Gastroesophageal sphincter (tissue), 4 donors: ENCODE measurements around the gene CBX8. TPM values are rescaled to one million over a fixed set of nuclear protein-coding genes. Genes with fewer than 3 reads are reported as not detected.

Experiments used
- ATAC-seq: fragments of 150-250 bp; one replicate; pipeline ENCODE4 v1.9.1; 2016; ENCODE audit warnings: mild to moderate bottlenecking, moderate library complexity
- H3K27ac ChIP-seq, 4 donors: fragments of 200-600 bp; sonication (generic) in 3 of 4; 1 replicate in 3 of 4; 2 replicates in 1 of 4; pipeline ENCODE4 v1.5.1; 2016 to 2019
- H3K27me3 ChIP-seq: fragments of 200-600 bp; sonication (generic); one replicate; pipeline ENCODE4 v1.5.1; 2019
- H3K36me3 ChIP-seq, 2 donors: fragments of 200-600 bp; sonication (generic); one replicate each; pipeline ENCODE4 v1.5.1; 2019; ENCODE audit warnings: control low read depth in 1 of 2
- H3K4me1 ChIP-seq, 3 donors: fragments of 200-600 bp; sonication (generic); 1 replicate in 2 of 3; 2 replicates in 1 of 3; pipeline ENCODE4 v1.5.1; 2016 to 2019; ENCODE audit warnings: control low read depth in 2 of 3
- H3K4me3 ChIP-seq, 2 donors: fragments of 200-600 bp; sonication (generic); one replicate each; pipeline ENCODE4 v1.5.1; 2019; ENCODE audit warnings: mild to moderate bottlenecking in 1 of 2, moderate library complexity in 1 of 2
- H3K9me3 ChIP-seq, 3 donors: fragments of 200-600 bp; sonication (generic); one replicate each; pipeline ENCODE4 v1.5.1; 2017 to 2019; ENCODE audit warnings: control low read depth in 2 of 3
- EP300 ChIP-seq: sonication (generic); formaldehyde crosslinking; IDR thresholded peaks from one replicate; pipeline ENCODE4 v1.6.1; 2017; ENCODE audit warnings: antibody characterized with exemption, mild to moderate bottlenecking
- POLR2A ChIP-seq, 2 donors: fragments of 450-650 bp; IDR thresholded peaks; one replicate each; pipeline ENCODE4 v1.6.1; 2017; ENCODE audit warnings: antibody characterized with exemption in 2 of 2, mild to moderate bottlenecking in 2 of 2, moderate library complexity in 1 of 2
- POLR2AphosphoS5 ChIP-seq: sonication (generic); formaldehyde crosslinking; IDR thresholded peaks from one replicate; pipeline ENCODE4 v1.6.1; 2017; ENCODE audit warnings: antibody characterized with exemption
- WGBS, 2 donors: methylation state at CpG; one replicate each; pipeline ENCODE4 v1.1.5; 2018; ENCODE audit warnings: low coverage in 1 of 2; 5-methylcytosine and 5-hydroxymethylcytosine counted together
- total RNA-seq, 4 donors: library from RNA; depleted of rRNA; stranded (reverse); fragments of >200 nt; gene quantifications; one replicate each; pipeline ENCODE4 v1.1.0, GENCODE V29; 2016
- TF ChIP-seq, protein P1 (sequence below), 4 experiments: fragments of 200-600 bp in 2 of 4; fragments of 450-650 bp in 2 of 4; sonication (generic) in 1 of 4; IDR thresholded peaks; one replicate each; pipeline ENCODE4 v1.5.1; 2017 to 2019; ENCODE audit warnings: antibody characterized with exemption in 4 of 4, mild to moderate bottlenecking in 2 of 4, moderate library complexity in 2 of 4

The CBX8 gene
- total RNA-seq, 4 donors from 2014 or later = 0.40 to 10.6 (median 3.9) TPM

DNA sequence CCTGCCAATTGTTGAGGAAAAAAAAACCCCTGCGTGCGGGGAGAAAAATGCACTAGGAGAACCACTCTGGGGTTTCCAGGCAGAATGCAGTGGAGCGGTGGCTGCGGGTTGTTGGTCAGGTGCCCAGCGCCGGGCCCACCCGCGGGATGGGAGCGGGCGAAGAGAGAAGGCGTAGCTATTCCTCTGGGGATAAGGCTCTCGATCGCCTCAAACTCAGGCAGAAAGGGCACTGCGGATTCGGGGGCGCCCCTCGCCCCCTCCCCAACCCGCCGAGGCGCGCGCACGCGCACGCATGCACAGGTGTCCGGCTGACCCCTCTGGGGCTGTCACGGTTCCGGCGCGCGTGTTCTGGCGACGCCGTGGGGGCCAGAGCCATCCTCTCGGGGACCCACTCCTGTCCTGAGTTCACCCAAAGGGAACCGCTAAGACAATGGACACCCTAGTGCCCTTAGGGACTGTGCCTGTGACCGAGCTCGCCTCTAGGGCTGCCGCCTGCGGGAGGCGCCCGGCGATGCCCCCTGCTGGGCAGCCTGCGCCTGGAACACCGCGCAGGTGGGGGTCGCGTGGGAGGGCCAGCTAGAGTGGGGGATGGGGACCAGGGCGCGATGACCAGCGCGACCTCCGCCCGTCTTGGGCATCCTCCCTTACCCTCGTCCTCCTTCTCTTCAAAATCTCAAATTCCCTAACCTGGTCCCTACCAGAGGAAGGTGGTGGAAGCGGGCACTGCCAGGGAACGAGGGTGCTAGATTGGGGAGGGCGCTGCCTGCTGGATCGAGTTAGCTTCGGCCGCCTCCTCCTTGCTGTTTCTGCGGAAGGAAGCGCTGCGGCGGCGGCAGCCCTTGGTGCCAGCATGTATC is 14.4 kb upstream of the CBX8 start:
- ATAC-seq = no peak
- WGBS, 2 donors = 2 to 3% methylated on average over 16 to 33 of the region's 66 CpGs
- H3K4me1 ChIP-seq = peaks cover 0 to 69% (median 35%) of the 10 kb centered on the region in 3 donors
- H3K27me3 ChIP-seq = peaks cover 100% of the 10 kb centered on the region
- H3K36me3 ChIP-seq = no peaks in the 10 kb centered on the region
- H3K9me3 ChIP-seq = no peaks in the 10 kb centered on the region
- TF ChIP-seq POLR2AphosphoS5 = no peak
- no peak for TF ChIP-seq EP300
- TF ChIP-seq POLR2A (IDR thresholded peaks at IDR 0.05) = no peak
- TF ChIP-seq, protein P1, sequence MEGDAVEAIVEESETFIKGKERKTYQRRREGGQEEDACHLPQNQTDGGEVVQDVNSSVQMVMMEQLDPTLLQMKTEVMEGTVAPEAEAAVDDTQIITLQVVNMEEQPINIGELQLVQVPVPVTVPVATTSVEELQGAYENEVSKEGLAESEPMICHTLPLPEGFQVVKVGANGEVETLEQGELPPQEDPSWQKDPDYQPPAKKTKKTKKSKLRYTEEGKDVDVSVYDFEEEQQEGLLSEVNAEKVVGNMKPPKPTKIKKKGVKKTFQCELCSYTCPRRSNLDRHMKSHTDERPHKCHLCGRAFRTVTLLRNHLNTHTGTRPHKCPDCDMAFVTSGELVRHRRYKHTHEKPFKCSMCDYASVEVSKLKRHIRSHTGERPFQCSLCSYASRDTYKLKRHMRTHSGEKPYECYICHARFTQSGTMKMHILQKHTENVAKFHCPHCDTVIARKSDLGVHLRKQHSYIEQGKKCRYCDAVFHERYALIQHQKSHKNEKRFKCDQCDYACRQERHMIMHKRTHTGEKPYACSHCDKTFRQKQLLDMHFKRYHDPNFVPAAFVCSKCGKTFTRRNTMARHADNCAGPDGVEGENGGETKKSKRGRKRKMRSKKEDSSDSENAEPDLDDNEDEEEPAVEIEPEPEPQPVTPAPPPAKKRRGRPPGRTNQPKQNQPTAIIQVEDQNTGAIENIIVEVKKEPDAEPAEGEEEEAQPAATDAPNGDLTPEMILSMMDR (IDR thresholded peaks at IDR 0.05) = peak in 3 of 4 experiments; percentile 17 to 56 (median 37)
- H3K27ac ChIP-seq = no peak overlapping the region
- H3K4me3 ChIP-seq = no peak overlapping the region

DNA sequence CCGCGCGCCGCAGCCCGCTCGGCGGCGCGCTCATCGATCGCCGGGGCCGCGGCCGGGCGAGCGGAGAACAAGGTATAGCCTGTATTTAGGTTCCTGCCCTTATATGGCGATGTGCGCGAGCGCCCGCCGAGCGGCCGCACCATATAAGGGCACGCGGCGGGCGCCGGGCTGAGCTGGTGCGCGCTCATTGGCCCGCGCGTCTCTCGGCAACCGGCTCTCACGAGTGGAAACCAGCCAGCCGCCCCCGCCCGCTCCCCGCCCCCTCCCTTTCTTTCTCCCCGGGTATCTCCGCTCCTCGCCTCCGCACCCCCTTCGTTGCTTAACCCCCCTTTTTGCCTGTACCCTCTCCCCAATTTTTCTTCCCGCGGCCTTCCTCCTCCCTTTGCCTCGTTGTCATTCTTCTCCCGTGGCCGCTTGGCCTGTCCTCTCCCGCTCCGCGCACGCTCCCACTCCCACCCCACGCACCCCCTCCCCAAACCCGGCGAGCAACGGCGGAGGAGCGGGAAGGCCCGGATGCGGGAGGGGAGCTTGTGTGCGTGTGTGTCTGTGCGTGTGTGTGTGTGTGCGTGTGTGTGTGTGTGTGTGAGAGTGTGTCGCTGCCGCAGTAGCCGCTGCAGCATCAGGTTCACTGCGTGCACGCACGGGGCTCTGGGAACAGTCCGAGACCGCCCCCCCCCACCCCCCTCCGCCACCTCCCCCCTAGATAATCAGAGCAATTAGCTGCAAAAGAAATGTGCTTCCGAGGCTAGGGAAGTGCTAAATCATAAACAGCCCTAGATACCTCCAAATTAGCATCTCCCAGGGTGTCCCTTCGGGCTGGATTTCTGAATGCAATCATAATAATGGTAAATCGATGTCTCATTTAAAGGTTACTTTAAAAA is 13.5 kb upstream of the CBX8 start:
- peaks cover 100% of the 10 kb centered on the region for H3K27me3 ChIP-seq
- peak; percentile 55 for ATAC-seq
- peaks cover 0 to 64% (median 35%) of the 10 kb centered on the region in 3 donors for H3K4me1 ChIP-seq
- H3K9me3 ChIP-seq = no peaks in the 10 kb centered on the region
- H3K36me3 ChIP-seq = no peaks in the 10 kb centered on the region
- no peak overlapping the region for H3K27ac ChIP-seq
- H3K4me3 ChIP-seq = peak overlapping the region in 1 of 2 donors; percentile 21
- TF ChIP-seq EP300 (no peak), POLR2AphosphoS5 (no peak), POLR2A (IDR thresholded peaks at IDR 0.05) (no peak)
- TF ChIP-seq, protein P1 (IDR thresholded peaks at IDR 0.05) = no peak
- 0 to 1% methylated on average over 1 to 11 of the region's 79 CpGs for WGBS, 2 donors

DNA sequence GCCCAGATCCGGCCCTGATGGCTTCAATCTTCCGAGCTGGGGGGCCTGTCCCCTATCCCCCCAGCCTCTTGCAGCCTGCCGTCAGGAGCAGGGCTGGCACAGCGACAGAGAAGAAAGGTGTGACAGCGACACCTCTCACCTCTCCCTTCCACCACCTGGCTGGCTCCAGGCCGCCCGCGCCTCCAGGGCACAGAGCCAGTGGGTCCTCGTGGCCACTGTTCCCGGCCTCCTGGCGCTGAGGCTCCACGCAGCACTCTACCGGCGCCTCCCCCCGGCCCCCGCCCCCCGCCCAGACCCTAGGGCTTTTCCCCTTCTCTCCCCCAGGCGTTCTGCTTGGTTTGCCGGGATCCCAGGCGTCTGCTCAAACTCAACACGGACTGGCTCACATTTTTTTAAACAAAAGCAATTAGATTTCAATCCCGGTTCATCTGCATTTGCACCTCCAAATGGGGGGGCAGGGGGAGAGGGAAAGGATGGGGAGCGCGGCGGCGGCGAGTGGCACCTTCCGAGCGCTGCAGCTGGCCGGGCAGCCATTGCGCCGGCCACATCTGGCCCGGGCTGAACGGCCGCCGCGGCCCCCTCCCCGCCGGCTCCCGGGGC is 12.8 kb upstream of the CBX8 start:
- Histone ChIP-seq H3K27me3 (peaks cover 100% of the 10 kb centered on the region), H3K27ac (no peak overlapping the region), H3K36me3 (no peaks in the 10 kb centered on the region), H3K9me3 (no peaks in the 10 kb centered on the region), H3K4me1 (peaks cover 0 to 57% (median 28%) of the 10 kb centered on the region in 3 donors), H3K4me3 (peak overlapping the region in 1 of 2 donors; percentile 21)
- ATAC-seq = no peak
- TF ChIP-seq EP300 (no peak), POLR2AphosphoS5 (no peak), POLR2A (IDR thresholded peaks at IDR 0.05) (no peak)
- TF ChIP-seq, protein P1 (IDR thresholded peaks at IDR 0.05) = no peak
- 80% methylated on average over 1 of the region's 40 CpGs; no CpG with 5 or more reads in 1 of the 2 donors for WGBS, 2 donors

DNA sequence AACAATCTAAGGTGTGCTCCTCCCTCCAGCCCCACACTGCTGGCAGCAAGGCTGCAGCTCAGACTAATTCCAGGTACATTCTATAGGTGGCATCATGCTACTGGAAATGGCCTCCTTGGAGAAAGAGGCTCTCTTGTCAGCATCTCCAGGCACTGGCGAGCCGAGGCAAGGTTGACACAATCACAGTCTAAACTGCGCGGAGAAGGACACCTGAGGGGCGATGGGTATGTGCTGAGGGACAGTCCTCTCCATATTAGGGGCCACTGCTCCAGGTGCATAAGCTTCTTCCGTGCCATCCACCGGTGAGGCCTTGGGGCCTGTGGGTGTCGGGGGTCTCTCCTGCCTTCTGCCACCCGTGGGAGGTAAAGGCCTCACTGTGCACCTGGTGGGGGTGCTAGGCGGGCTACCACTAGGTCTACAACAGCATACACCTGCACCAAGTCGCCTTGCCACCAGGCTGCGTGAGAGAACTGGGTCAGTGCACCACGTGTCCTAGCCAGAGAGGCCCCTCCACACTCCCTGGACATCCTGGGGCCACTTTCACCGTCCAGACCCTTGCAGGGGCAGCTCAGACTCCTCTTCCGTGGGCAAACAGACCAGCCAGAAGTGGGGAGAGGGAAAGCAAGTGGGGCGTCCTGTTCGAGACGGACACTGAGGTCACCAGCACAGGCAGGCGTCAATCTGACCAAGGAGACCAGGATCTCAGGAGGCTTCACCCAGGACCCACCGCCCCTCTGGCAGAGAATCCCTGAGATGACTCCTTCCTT is 12.1 kb upstream of the CBX8 start:
- no peaks in the 10 kb centered on the region for H3K9me3 ChIP-seq
- TF ChIP-seq POLR2AphosphoS5 (no peak), POLR2A (IDR thresholded peaks at IDR 0.05) (no peak)
- TF ChIP-seq, protein P1 (IDR thresholded peaks at IDR 0.05) = peak in 2 of 4 experiments; percentile 33 to 36
- peaks cover 0 to 57% (median 22%) of the 10 kb centered on the region in 3 donors for H3K4me1 ChIP-seq
- 17% methylated on average over 2 of the region's 20 CpGs; no CpG with 5 or more reads in 1 of the 2 donors for WGBS, 2 donors
- peaks cover 100% of the 10 kb centered on the region for H3K27me3 ChIP-seq
- H3K27ac ChIP-seq = no peak overlapping the region
- H3K4me3 ChIP-seq = no peak overlapping the region
- ATAC-seq = no peak
- H3K36me3 ChIP-seq = no peaks in the 10 kb centered on the region
